IPS-18a (cell line): ENCODE data around the gene TNIP1.
A peak's percentile ranks its signal among the peaks of the same experiment; 100 is the strongest.

Source experiments
- H3K27ac ChIP-seq: one replicate; pipeline ENCODE4 v1.5.1; 2013; ENCODE audit warnings: low read length
- H3K27me3 ChIP-seq: one replicate; pipeline ENCODE4 v1.6.1; 2013; ENCODE audit warnings: mild to moderate bottlenecking, low read length; ENCODE audit not compliant: control insufficient read depth, insufficient read depth
- H3K36me3 ChIP-seq: one replicate; pipeline ENCODE4 v1.6.1; 2013; ENCODE audit warnings: low read depth, low read length; ENCODE audit not compliant: control insufficient read depth
- H3K4me1 ChIP-seq: one replicate; pipeline ENCODE4 v1.6.1; 2013; ENCODE audit warnings: low read depth, low read length; ENCODE audit not compliant: control insufficient read depth
- H3K4me3 ChIP-seq: one replicate; pipeline ENCODE4 v1.5.1; 2013; ENCODE audit warnings: low read length
- H3K9ac ChIP-seq: one replicate; pipeline ENCODE4 v1.6.1; 2013; ENCODE audit warnings: mild to moderate bottlenecking, low read length, moderate library complexity
- H3K9me3 ChIP-seq: one replicate; pipeline ENCODE4 v1.6.1; 2013; ENCODE audit warnings: low read depth, low read length; ENCODE audit not compliant: control insufficient read depth

TNIP1 gene

GRCh38 chr5:151080613-151081430 lies at the start of gene TNIP1:
Gene TNIP1, minus strand, starts transcription at chr5:151081034. Its CDS starts 15,939 bp downstream, at chr5:151065095.
- Histone ChIP-seq H3K9ac (peak within 1 kb of the TSS; percentile 82), H3K27me3 (peaks cover 9% of the 10 kb centered on the region), H3K4me3 (peak within 1 kb of the TSS; percentile 90), H3K27ac (no peak within 1 kb of the TSS), H3K36me3 (no peaks in the 10 kb centered on the region), H3K9me3 (no peaks in the 10 kb centered on the region), H3K4me1 (peaks cover 20% of the 10 kb centered on the region)

DNA sequence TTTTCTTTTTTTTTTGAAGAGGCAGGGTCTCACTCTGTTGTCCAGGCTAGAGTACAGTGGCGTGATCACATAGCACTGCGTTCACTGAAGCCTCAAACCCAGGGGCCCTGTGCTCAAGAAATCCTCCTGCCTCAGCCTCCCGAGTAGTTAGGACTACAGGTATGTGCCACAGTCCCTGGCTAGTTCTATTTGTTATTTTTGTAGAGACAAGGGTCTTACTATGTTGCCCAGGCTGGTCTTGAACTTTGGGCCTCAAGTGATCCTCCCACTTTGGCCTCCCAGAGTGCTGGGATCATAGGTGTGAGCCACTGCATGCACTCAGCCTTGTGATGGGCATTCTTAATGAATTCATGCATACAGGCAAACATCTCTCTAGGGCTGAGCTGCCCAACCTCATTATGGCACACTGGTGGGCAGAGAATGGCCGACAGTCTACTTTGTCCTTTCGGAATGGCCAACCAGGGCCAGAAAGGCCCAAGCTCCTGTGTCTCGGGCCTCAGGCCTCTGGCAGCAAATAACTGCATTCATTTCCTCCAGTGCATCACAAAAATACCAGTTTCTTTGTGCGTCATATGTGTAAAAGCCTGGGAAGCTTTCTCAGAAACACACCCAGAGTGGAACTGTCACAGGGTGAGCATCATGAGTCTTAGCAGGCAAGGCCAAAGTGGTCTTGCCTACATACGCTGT lies 49.5 kb upstream of the TNIP1 start:
- Histone ChIP-seq H3K27ac (no peak overlapping the region), H3K36me3 (peaks cover 37% of the 10 kb centered on the region), H3K9ac (no peak overlapping the region), H3K27me3 (no peaks in the 10 kb centered on the region), H3K9me3 (no peaks in the 10 kb centered on the region), H3K4me3 (no peak overlapping the region), H3K4me1 (no peaks in the 10 kb centered on the region)

GRCh38 chr5:151128817-151129216 lies 48.0 kb upstream of the TNIP1 start:
- H3K36me3 ChIP-seq: peaks cover 30% of the 10 kb centered on the region
- H3K9me3 ChIP-seq: no peaks in the 10 kb centered on the region
- no peaks in the 10 kb centered on the region for H3K27me3 ChIP-seq
- no peak overlapping the region for H3K9ac ChIP-seq
- no peaks in the 10 kb centered on the region for H3K4me1 ChIP-seq
- no peak overlapping the region for H3K27ac ChIP-seq
- no peak overlapping the region for H3K4me3 ChIP-seq

- Histone ChIP-seq H3K4me1 (no peaks in the 10 kb centered on the region), H3K27ac (no peak overlapping the region), H3K36me3 (peaks cover 22% of the 10 kb centered on the region)
These were observed 47.1 kb upstream of the TNIP1 start for GRCh38 chr5:151127926-151128325.

GRCh38 chr5:151126199-151126645 lies 45.4 kb upstream of the TNIP1 start:
- H3K9ac ChIP-seq: no peak overlapping the region
- no peak overlapping the region for H3K4me3 ChIP-seq
- H3K27ac ChIP-seq: no peak overlapping the region
- no peaks in the 10 kb centered on the region for H3K27me3 ChIP-seq
- no peaks in the 10 kb centered on the region for H3K9me3 ChIP-seq
- H3K4me1 ChIP-seq: no peaks in the 10 kb centered on the region
- H3K36me3 ChIP-seq: peaks cover 14% of the 10 kb centered on the region

More at GRCh38 chr5:151127926-151128325, 47.1 kb upstream of the TNIP1 start:
- H3K4me3 ChIP-seq: no peak overlapping the region
- no peaks in the 10 kb centered on the region for H3K27me3 ChIP-seq
- H3K9me3 ChIP-seq: no peaks in the 10 kb centered on the region
- H3K9ac ChIP-seq: no peak overlapping the region

DNA sequence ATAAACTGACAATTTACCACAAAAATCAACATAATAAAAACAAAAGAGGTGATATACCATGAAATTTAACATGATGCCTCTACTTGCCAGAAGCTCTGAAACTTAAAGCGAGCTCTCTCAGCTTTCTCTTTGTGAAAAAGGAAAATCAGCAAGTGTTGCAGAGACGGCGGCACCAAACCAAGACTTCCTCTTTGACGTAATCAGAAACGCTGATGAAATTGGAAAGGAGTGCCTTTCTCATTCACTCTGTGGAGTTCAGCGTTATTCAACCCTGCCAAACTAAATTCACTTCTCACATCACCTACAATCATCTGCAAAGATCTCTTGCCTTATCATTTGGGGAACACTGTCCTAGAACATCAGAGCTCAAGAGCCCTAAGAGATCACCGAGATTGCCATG lies 44.6 kb upstream of the TNIP1 start:
- H3K27me3 ChIP-seq: no peaks in the 10 kb centered on the region
- no peak overlapping the region for H3K4me3 ChIP-seq
- H3K4me1 ChIP-seq: no peaks in the 10 kb centered on the region
- no peak overlapping the region for H3K9ac ChIP-seq
- peaks cover 6% of the 10 kb centered on the region for H3K36me3 ChIP-seq
- no peaks in the 10 kb centered on the region for H3K9me3 ChIP-seq
- H3K27ac ChIP-seq: no peak overlapping the region

DNA sequence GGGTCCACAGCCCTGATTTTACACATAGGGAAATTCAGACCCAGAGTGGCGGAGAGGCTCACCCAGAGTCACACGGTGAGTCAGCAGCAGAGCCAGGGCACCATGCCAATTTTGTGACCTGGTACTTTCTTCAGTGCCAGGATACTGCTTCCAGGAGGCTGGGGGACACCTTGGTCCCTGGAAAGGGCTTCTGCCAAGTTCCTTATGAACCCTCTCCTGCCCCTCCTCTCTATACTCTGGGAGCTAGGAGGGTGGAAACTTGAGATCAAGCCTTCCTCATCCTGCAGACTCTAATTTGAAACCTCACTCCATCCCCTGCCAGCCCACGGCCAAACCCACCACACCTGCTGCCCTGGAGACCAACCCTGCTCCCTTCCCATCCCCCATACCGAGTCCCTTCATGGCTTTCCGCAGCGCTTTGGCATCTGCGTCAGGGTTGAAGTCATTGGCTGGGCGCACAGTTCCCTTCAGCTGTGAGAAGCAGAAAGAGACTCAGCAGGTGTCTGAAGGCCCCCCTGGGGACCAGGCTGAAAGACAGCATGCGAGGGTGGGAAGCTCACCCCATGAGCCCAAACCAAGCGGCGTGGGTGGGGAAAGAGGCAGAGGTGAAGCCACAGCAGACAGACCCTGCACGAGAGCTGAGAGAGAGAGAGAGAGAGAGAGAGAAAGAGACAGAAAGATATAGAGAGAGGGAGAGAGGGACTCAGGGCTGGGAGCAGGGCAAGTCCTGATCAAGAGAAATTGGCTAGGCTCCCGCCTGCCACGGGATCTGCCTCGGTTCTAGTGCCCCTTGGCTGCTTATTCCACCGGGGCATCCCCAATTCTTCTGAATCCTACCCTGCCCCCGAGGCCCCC lies 43.3 kb upstream of the TNIP1 start:
- Histone ChIP-seq H3K27ac (no peak overlapping the region), H3K9me3 (no peaks in the 10 kb centered on the region), H3K9ac (no peak overlapping the region), H3K27me3 (no peaks in the 10 kb centered on the region), H3K36me3 (peaks cover 11% of the 10 kb centered on the region), H3K4me1 (no peaks in the 10 kb centered on the region), H3K4me3 (no peak overlapping the region)

DNA sequence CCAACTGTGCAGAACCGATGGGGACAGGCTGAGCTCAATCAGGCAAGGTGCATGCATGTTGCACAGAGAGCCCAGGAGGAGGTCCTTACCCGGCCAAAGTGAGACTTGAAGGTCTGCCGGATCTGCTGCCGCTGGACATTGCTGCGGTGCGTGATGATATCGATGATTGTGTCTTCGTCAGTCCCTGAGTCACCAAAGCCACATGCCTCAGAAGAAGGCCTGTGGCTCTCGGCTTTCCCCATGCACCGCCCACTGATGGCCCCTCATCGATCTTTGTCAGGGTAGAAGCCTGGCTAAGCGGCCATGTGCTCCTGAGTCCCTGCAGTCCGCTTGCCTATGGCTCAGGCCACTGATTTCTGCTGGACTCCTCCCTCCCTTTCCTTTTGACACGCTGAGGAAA lies 42.0 kb upstream of the TNIP1 start:
- Histone ChIP-seq H3K27ac (no peak overlapping the region), H3K36me3 (peaks cover 8% of the 10 kb centered on the region)

GRCh38 chr5:151121665-151122064 lies 40.8 kb upstream of the TNIP1 start:
- H3K27ac ChIP-seq: no peak overlapping the region
- no peaks in the 10 kb centered on the region for H3K27me3 ChIP-seq
- H3K9ac ChIP-seq: no peak overlapping the region
- H3K4me3 ChIP-seq: no peak overlapping the region
- peaks cover 8% of the 10 kb centered on the region for H3K36me3 ChIP-seq
- H3K4me1 ChIP-seq: no peaks in the 10 kb centered on the region
- no peaks in the 10 kb centered on the region for H3K9me3 ChIP-seq

More for the DNA sequence above, 42.0 kb upstream of the TNIP1 start:
- Histone ChIP-seq H3K9ac (no peak overlapping the region), H3K27me3 (no peaks in the 10 kb centered on the region), H3K4me1 (no peaks in the 10 kb centered on the region), H3K9me3 (no peaks in the 10 kb centered on the region), H3K4me3 (no peak overlapping the region)

- Histone ChIP-seq H3K27me3 (no peaks in the 10 kb centered on the region), H3K27ac (no peak overlapping the region), H3K9me3 (no peaks in the 10 kb centered on the region), H3K4me3 (no peak overlapping the region), H3K4me1 (no peaks in the 10 kb centered on the region), H3K36me3 (peaks cover 8% of the 10 kb centered on the region), H3K9ac (no peak overlapping the region)
These were observed 40.3 kb upstream of the TNIP1 start for GRCh38 chr5:151121095-151121494.

DNA sequence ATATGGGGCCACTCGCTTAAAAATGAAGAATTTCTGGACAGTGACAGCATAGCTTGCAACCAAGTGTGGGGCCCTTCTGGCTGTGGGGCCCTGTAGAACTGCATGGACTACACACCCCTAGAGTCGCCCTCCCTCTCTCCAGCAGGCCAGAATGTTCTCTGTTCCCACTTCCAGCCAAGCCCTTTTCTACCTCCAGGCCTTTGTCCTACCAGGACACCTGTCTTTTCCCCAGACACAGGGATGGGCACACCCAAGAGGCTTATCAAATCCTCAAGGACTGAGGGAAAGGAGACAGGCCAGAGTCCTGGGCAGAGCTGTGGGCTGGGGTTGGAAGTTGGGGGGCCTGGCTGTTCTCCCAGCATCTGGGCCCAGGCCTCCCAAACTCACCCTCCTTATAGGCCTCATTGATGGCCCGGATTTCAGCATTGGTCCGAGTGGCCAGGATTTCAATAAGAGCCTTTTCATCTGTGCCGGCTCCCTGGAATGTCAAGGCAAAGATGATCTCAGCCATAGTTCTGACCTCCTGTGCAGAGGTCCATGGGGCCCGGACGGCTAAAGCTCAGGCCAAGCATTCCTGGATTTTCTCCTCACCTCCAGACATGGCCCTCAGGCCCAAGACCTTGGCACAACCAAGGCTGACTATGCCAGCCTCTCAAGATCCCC lies 38.2 kb upstream of the TNIP1 start:
- Histone ChIP-seq H3K36me3 (peaks cover 8% of the 10 kb centered on the region), H3K4me1 (no peaks in the 10 kb centered on the region), H3K27me3 (no peaks in the 10 kb centered on the region), H3K27ac (no peak overlapping the region), H3K4me3 (no peak overlapping the region), H3K9me3 (no peaks in the 10 kb centered on the region), H3K9ac (no peak overlapping the region)
